SKM-1 (cell line): ENCODE measurements around the gene ADAMTS8.

ENCODE experiments used
- DNase-seq: peaks from one replicate; lab custom pipeline; 2025; ENCODE audit not compliant: unreplicated experiment; lab: John Stamatoyannopoulos, UW

The ADAMTS8 gene

GRCh38 chr11:130428316-130429119, at the start of gene ADAMTS8:
Gene ADAMTS8, minus strand, starts transcription at chr11:130428609. Its CDS starts 323 bp downstream, at chr11:130428286.
- no peak for DNase-seq

GRCh38 chr11:130477586-130478203, 49.3 kb upstream of the ADAMTS8 start:
- no peak for DNase-seq

GRCh38 chr11:130476922-130477491, 48.6 kb upstream of the ADAMTS8 start:
- DNase-seq, result no peak

GRCh38 chr11:130476200-130476921, 48.0 kb upstream of the ADAMTS8 start:
- no peak for DNase-seq

GRCh38 chr11:130475426-130476053, 47.1 kb upstream of the ADAMTS8 start:
- DNase-seq, result no peak

- no peak for DNase-seq
Measured at GRCh38 chr11:130474637-130475400, 46.4 kb upstream of the ADAMTS8 start.

GRCh38 chr11:130473795-130474377, 45.5 kb upstream of the ADAMTS8 start:
- DNase-seq, result no peak

- DNase-seq, result no peak
Measured at GRCh38 chr11:130473056-130473794, 44.8 kb upstream of the ADAMTS8 start.

- no peak for DNase-seq
Measured at GRCh38 chr11:130472434-130472961, 44.1 kb upstream of the ADAMTS8 start.

GRCh38 chr11:130471731-130472433, 43.5 kb upstream of the ADAMTS8 start:
- DNase-seq, result no peak

- DNase-seq, result no peak
Measured at GRCh38 chr11:130470832-130471706, 42.7 kb upstream of the ADAMTS8 start.

GRCh38 chr11:130469181-130469580, 40.8 kb upstream of the ADAMTS8 start:
- DNase-seq, result no peak

- no peak for DNase-seq
Measured at GRCh38 chr11:130467116-130467900, 38.9 kb upstream of the ADAMTS8 start.

- DNase-seq, result no peak
Measured at GRCh38 chr11:130465263-130465662, 36.9 kb upstream of the ADAMTS8 start.

GRCh38 chr11:130464291-130464812, 35.9 kb upstream of the ADAMTS8 start:
- DNase-seq, result no peak

GRCh38 chr11:130462931-130463330, 34.5 kb upstream of the ADAMTS8 start:
- DNase-seq, result no peak
